Loucy (cell line): ENCODE data around the gene NR2F1-AS1.

Source experiments
- CTCF ChIP-seq: fragments of 200-600 bp; sonication (generic); conservative IDR thresholded peaks from 2 replicates; pipeline ENCODE4 v1.5.1; 2014; ENCODE audit warnings: mild to moderate bottlenecking, antibody characterized with exemption, low read length
- EZH2phosphoT487 ChIP-seq: fragments of 200-600 bp; IDR thresholded peaks from 2 replicates; pipeline ENCODE4 v1.6.1; 2018; ENCODE audit warnings: antibody characterized with exemption, mild to moderate bottlenecking, moderate library complexity, borderline replicate concordance

GRCh38 chr5:93584596-93585040 lies 3.6 kb upstream of the NR2F1-AS1 start:
- no peak for TF ChIP-seq CTCF
- TF ChIP-seq EZH2phosphoT487 = no peak
